ENCODE measurements around the gene DLEU7.

Gene DLEU7

DNA sequence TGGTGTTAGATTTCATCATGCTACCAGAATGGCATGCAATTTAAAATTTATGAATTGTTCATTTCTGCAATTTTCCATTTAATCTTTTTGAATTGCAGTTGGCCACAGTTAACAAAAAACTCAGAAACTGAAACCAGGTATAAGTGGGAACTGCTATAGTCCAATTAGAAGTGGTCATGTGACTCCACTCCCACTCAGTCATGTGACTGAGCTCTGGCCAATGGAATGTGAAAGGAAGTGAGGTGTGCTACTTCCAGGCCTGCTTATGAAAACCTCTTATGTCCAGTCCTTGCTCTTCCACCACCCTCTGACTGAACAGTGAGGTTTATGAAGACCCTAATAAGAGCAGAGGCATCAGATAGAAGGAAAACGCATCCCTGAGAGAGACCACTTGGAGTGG, 47.0 kb downstream of the DLEU7 start:
- no peaks in the 10 kb centered on the region for H3K9me3 ChIP-seq (ENCODE audit: control insufficient read depth, low read length)
- no peak overlapping the region for H3K27ac ChIP-seq (ENCODE audit: low read depth, low read length, severe bottlenecking)
- no peaks in the 10 kb centered on the region for H3K4me1 ChIP-seq (ENCODE audit: control insufficient read depth, insufficient read depth, low read length, poor library complexity, severe bottlenecking)
- no peak overlapping the region for H3K4me3 ChIP-seq (ENCODE audit: extremely low read depth, insufficient read depth, low read length, poor library complexity, severe bottlenecking)
- 100% methylated on average over 1 of the region's 1 CpG for WGBS, 2 experiments (ENCODE audit: insufficient coverage in 2 of 2)
- no peaks in the 10 kb centered on the region for H3K36me3 ChIP-seq (ENCODE audit: control insufficient read depth, insufficient read depth, low read length)

- H3K4me3 ChIP-seq (ENCODE audit: extremely low read depth, insufficient read depth, low read length, poor library complexity, severe bottlenecking): no peak overlapping the region
- WGBS, 2 experiments (ENCODE audit: insufficient coverage in 2 of 2): 80% methylated on average over 1 of the region's 1 CpG; no CpG with 5 or more reads in 1 of the 2 experiments
- no peaks in the 10 kb centered on the region for H3K36me3 ChIP-seq (ENCODE audit: control insufficient read depth, insufficient read depth, low read length)
- no peaks in the 10 kb centered on the region for H3K9me3 ChIP-seq (ENCODE audit: control insufficient read depth, low read length)
- no peaks in the 10 kb centered on the region for H3K4me1 ChIP-seq (ENCODE audit: control insufficient read depth, insufficient read depth, low read length, poor library complexity, severe bottlenecking)
- H3K27ac ChIP-seq (ENCODE audit: low read depth, low read length, severe bottlenecking): no peak overlapping the region
These were observed 49.3 kb downstream of the DLEU7 start for GRCh38 chr13:50794226-50794625.

DNA sequence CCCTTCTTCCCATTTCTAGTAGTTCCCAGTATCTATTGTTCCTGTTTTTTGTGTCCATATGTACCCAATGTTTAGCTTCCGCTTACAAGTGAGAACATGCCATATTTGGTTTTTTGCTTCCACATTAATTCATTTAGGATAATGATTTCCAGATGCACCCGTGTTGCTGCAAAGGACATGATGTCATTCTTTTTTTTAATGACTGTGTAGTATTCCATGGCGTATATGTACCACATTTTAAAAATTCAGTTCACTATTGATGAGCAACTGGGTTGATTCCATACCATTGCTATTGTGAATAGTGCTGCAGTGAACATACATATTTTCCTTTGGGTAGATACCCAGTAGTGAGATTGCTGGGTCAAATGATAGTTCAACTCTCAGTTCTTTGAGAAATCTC, 50.5 kb downstream of the DLEU7 start:
- WGBS, 2 experiments (ENCODE audit: insufficient coverage in 2 of 2): 86 to 100% methylated on average over 1 of the region's 3 CpGs
- no peak overlapping the region for H3K4me3 ChIP-seq (ENCODE audit: extremely low read depth, insufficient read depth, low read length, poor library complexity, severe bottlenecking)
- no peaks in the 10 kb centered on the region for H3K36me3 ChIP-seq (ENCODE audit: control insufficient read depth, insufficient read depth, low read length)
- no peak overlapping the region for H3K27ac ChIP-seq (ENCODE audit: low read depth, low read length, severe bottlenecking)
- H3K4me1 ChIP-seq (ENCODE audit: control insufficient read depth, insufficient read depth, low read length, poor library complexity, severe bottlenecking): no peaks in the 10 kb centered on the region
- H3K9me3 ChIP-seq (ENCODE audit: control insufficient read depth, low read length): no peaks in the 10 kb centered on the region

GRCh38 chr13:50788551-50789210, 54.8 kb downstream of the DLEU7 start:
- Histone ChIP-seq H3K4me1 (ENCODE audit: control insufficient read depth, insufficient read depth, low read length, poor library complexity, severe bottlenecking) (no peaks in the 10 kb centered on the region), H3K27ac (ENCODE audit: low read depth, low read length, severe bottlenecking) (no peak overlapping the region), H3K4me3 (ENCODE audit: extremely low read depth, insufficient read depth, low read length, poor library complexity, severe bottlenecking) (no peak overlapping the region), H3K36me3 (ENCODE audit: control insufficient read depth, insufficient read depth, low read length) (no peaks in the 10 kb centered on the region), H3K9me3 (ENCODE audit: control insufficient read depth, low read length) (no peaks in the 10 kb centered on the region)
- 92 to 95% methylated on average over 7 to 11 of the region's 14 CpGs for WGBS, 2 experiments (ENCODE audit: insufficient coverage in 2 of 2)

GRCh38 chr13:50787316-50788195, 55.9 kb downstream of the DLEU7 start:
- Histone ChIP-seq H3K4me1 (ENCODE audit: control insufficient read depth, insufficient read depth, low read length, poor library complexity, severe bottlenecking) (no peaks in the 10 kb centered on the region), H3K4me3 (ENCODE audit: extremely low read depth, insufficient read depth, low read length, poor library complexity, severe bottlenecking) (no peak overlapping the region), H3K36me3 (ENCODE audit: control insufficient read depth, insufficient read depth, low read length) (no peaks in the 10 kb centered on the region), H3K27ac (ENCODE audit: low read depth, low read length, severe bottlenecking) (no peak overlapping the region), H3K9me3 (ENCODE audit: control insufficient read depth, low read length) (no peaks in the 10 kb centered on the region)
- 83 to 85% methylated on average over 8 of the region's 8 CpGs for WGBS, 2 experiments (ENCODE audit: insufficient coverage in 2 of 2)

GRCh38 chr13:50783717-50784290, 59.7 kb downstream of the DLEU7 start:
- 95 to 100% methylated on average over 5 of the region's 6 CpGs for WGBS, 2 experiments (ENCODE audit: insufficient coverage in 2 of 2)
- Histone ChIP-seq H3K36me3 (ENCODE audit: control insufficient read depth, insufficient read depth, low read length) (no peaks in the 10 kb centered on the region), H3K4me1 (ENCODE audit: control insufficient read depth, insufficient read depth, low read length, poor library complexity, severe bottlenecking) (peaks cover 6% of the 10 kb centered on the region), H3K9me3 (ENCODE audit: control insufficient read depth, low read length) (no peaks in the 10 kb centered on the region), H3K4me3 (ENCODE audit: extremely low read depth, insufficient read depth, low read length, poor library complexity, severe bottlenecking) (no peak overlapping the region), H3K27ac (ENCODE audit: low read depth, low read length, severe bottlenecking) (no peak overlapping the region)

DNA sequence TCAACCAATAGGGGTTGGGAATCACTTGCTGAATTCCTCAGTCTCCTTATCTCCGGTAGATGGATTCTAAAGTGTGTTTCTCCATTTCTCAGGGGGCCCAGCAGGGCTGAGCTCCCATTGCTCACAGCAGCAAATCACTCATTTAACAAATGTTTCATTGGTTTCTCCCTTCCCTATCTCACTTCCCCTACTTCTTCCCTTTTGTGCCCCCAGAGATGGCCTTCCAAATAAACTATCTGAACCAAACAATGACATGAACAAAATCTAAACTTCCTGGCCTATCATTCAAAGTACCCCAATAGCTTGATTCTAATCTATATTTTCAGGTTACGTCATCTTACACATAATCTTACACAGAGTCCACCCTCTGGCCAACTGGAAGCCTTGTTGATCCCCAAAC, 60.4 kb downstream of the DLEU7 start:
- Histone ChIP-seq H3K9me3 (ENCODE audit: control insufficient read depth, low read length) (no peaks in the 10 kb centered on the region), H3K4me3 (ENCODE audit: extremely low read depth, insufficient read depth, low read length, poor library complexity, severe bottlenecking) (no peak overlapping the region), H3K36me3 (ENCODE audit: control insufficient read depth, insufficient read depth, low read length) (no peaks in the 10 kb centered on the region), H3K4me1 (ENCODE audit: control insufficient read depth, insufficient read depth, low read length, poor library complexity, severe bottlenecking) (peaks cover 6% of the 10 kb centered on the region), H3K27ac (ENCODE audit: low read depth, low read length, severe bottlenecking) (no peak overlapping the region)
- 100% methylated on average over 1 to 2 of the region's 2 CpGs for WGBS, 2 experiments (ENCODE audit: insufficient coverage in 2 of 2)

GRCh38 chr13:50780201-50781015, 63.1 kb downstream of the DLEU7 start:
- Histone ChIP-seq H3K4me3 (ENCODE audit: extremely low read depth, insufficient read depth, low read length, poor library complexity, severe bottlenecking) (no peak overlapping the region), H3K9me3 (ENCODE audit: control insufficient read depth, low read length) (peaks cover 2% of the 10 kb centered on the region)
- 71 to 75% methylated on average over 6 to 9 of the region's 9 CpGs for WGBS, 2 experiments (ENCODE audit: insufficient coverage in 2 of 2)

DNA sequence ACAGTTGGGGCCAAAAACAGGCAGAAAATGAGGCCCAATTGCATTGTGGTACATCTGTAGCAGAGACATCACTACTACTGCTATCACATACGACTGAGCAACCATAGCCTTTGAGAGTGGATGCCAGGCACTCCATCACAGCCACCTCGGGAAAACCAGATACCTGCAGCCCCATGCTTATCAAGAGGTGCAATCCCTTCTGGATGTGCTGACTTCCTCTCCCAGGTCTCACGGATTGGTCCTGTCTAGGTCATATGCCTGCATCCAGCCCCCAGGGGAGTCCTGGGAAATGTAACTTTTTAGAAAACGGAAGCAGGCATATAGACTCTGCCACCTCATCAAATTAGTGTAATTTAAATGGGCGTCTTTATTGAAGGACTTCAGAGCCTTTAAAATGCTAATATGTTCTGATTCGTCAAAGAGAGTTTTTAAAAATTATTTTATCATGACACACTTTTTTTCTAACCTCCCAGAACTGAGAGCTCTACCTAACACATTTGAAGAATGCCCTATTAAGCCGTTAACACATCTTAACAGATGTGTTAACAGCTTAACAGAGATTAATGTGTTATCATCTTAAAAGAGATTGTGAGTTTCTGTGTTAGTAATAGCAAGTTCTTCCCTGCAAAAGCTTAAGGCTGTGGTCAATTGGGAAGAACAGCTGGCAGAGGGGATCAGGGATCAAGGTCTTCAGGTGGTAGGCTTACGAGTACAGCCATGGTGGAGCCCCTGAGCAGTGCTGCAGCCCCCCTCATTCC, 63.9 kb downstream of the DLEU7 start:
- Histone ChIP-seq H3K36me3 (ENCODE audit: control insufficient read depth, insufficient read depth, low read length) (no peaks in the 10 kb centered on the region), H3K4me1 (ENCODE audit: control insufficient read depth, insufficient read depth, low read length, poor library complexity, severe bottlenecking) (peaks cover 6% of the 10 kb centered on the region), H3K27ac (ENCODE audit: low read depth, low read length, severe bottlenecking) (no peak overlapping the region), H3K4me3 (ENCODE audit: extremely low read depth, insufficient read depth, low read length, poor library complexity, severe bottlenecking) (no peak overlapping the region), H3K9me3 (ENCODE audit: control insufficient read depth, low read length) (peaks cover 4% of the 10 kb centered on the region)
- 65 to 78% methylated on average over 4 of the region's 8 CpGs for WGBS, 2 experiments (ENCODE audit: insufficient coverage in 2 of 2)

More at GRCh38 chr13:50780201-50781015, 63.1 kb downstream of the DLEU7 start:
- peaks cover 6% of the 10 kb centered on the region for H3K4me1 ChIP-seq (ENCODE audit: control insufficient read depth, insufficient read depth, low read length, poor library complexity, severe bottlenecking)
- no peak overlapping the region for H3K27ac ChIP-seq (ENCODE audit: low read depth, low read length, severe bottlenecking)
- no peaks in the 10 kb centered on the region for H3K36me3 ChIP-seq (ENCODE audit: control insufficient read depth, insufficient read depth, low read length)
